ES-I3 (cell line): ENCODE results near the gene AP2A2.

ENCODE experiments used
- H3K36me3 ChIP-seq: 2 replicates; pipeline ENCODE4 v1.6.1; 2013; ENCODE audit warnings: mild to moderate bottlenecking, low read length, control low read depth, moderate library complexity; ENCODE audit not compliant: insufficient read depth
- H3K4me1 ChIP-seq: 2 replicates; pipeline ENCODE4 v1.6.1; 2013; ENCODE audit warnings: mild to moderate bottlenecking, control low read depth, low read length; ENCODE audit not compliant: insufficient read depth
- H3K9ac ChIP-seq: 2 replicates; pipeline ENCODE4 v1.6.1; 2013; ENCODE audit warnings: low read depth, mild to moderate bottlenecking, low read length, moderate library complexity
- H3K9me3 ChIP-seq: 2 replicates; pipeline ENCODE4 v1.6.1; 2013; ENCODE audit warnings: mild to moderate bottlenecking, low read length, moderate library complexity; ENCODE audit not compliant: control insufficient read depth, insufficient read depth

The AP2A2 gene

GRCh38 chr11:925496-926301 lies at the start of gene AP2A2:
AP2A2 (plus strand) TSS chr11:925870; CDS start chr11:926022, 152 bp downstream.
- Histone ChIP-seq H3K36me3 (peaks cover 11% of the 10 kb centered on the region), H3K9ac (peak within 1 kb of the TSS; percentile 86), H3K9me3 (no peaks in the 10 kb centered on the region), H3K4me1 (no peaks in the 10 kb centered on the region; the same call in 1 of the 2 replicates)

GRCh38 chr11:876545-876944 lies 49.1 kb upstream of the AP2A2 start:
- Histone ChIP-seq H3K4me1 (no peaks in the 10 kb centered on the region), H3K9ac (no peak overlapping the region), H3K36me3 (peaks cover 8% of the 10 kb centered on the region), H3K9me3 (no peaks in the 10 kb centered on the region)

- H3K36me3 ChIP-seq = peaks cover 12% of the 10 kb centered on the region
- no peak overlapping the region for H3K9ac ChIP-seq
- H3K9me3 ChIP-seq = no peaks in the 10 kb centered on the region
- H3K4me1 ChIP-seq = no peaks in the 10 kb centered on the region
These were observed 48.1 kb upstream of the AP2A2 start for GRCh38 chr11:877565-877964.

- H3K36me3 ChIP-seq = peaks cover 15% of the 10 kb centered on the region
- H3K9me3 ChIP-seq = no peaks in the 10 kb centered on the region
- no peaks in the 10 kb centered on the region for H3K4me1 ChIP-seq
- H3K9ac ChIP-seq = no peak overlapping the region
These were observed 45.2 kb upstream of the AP2A2 start for GRCh38 chr11:880447-880846.

- H3K9ac ChIP-seq = no peak overlapping the region
- no peaks in the 10 kb centered on the region for H3K9me3 ChIP-seq
- H3K4me1 ChIP-seq = no peaks in the 10 kb centered on the region
- H3K36me3 ChIP-seq = peaks cover 13% of the 10 kb centered on the region
These were observed 43.1 kb upstream of the AP2A2 start for GRCh38 chr11:882596-882995.

- H3K36me3 ChIP-seq = peaks cover 13% of the 10 kb centered on the region
- no peaks in the 10 kb centered on the region for H3K9me3 ChIP-seq
- no peaks in the 10 kb centered on the region for H3K4me1 ChIP-seq
- H3K9ac ChIP-seq = no peak overlapping the region
These were observed 42.1 kb upstream of the AP2A2 start for GRCh38 chr11:883527-883926.

- H3K9me3 ChIP-seq = no peaks in the 10 kb centered on the region
- no peaks in the 10 kb centered on the region for H3K4me1 ChIP-seq
- H3K9ac ChIP-seq = no peak overlapping the region
- H3K36me3 ChIP-seq = peaks cover 12% of the 10 kb centered on the region
These were observed 41.0 kb upstream of the AP2A2 start for GRCh38 chr11:884578-885070.

- H3K4me1 ChIP-seq = peaks cover 6% of the 10 kb centered on the region; the same call in 1 of the 2 replicates
- no peak overlapping the region for H3K9ac ChIP-seq
- peaks cover 11% of the 10 kb centered on the region for H3K36me3 ChIP-seq
- no peaks in the 10 kb centered on the region for H3K9me3 ChIP-seq
These were observed 39.1 kb upstream of the AP2A2 start for GRCh38 chr11:886568-886967.

GRCh38 chr11:887589-887988 lies 38.1 kb upstream of the AP2A2 start:
- H3K4me1 ChIP-seq = peaks cover 10% of the 10 kb centered on the region; the same call in 1 of the 2 replicates
- no peaks in the 10 kb centered on the region for H3K9me3 ChIP-seq
- H3K9ac ChIP-seq = no peak overlapping the region
- peaks cover 7% of the 10 kb centered on the region for H3K36me3 ChIP-seq

GRCh38 chr11:888310-889212 lies 37.1 kb upstream of the AP2A2 start:
- Histone ChIP-seq H3K36me3 (peaks cover 4% of the 10 kb centered on the region; the same call in 1 of the 2 replicates), H3K9me3 (no peaks in the 10 kb centered on the region), H3K9ac (no peak overlapping the region), H3K4me1 (peaks cover 10% of the 10 kb centered on the region; the same call in 1 of the 2 replicates)

GRCh38 chr11:889257-889656 lies 36.4 kb upstream of the AP2A2 start:
- Histone ChIP-seq H3K9ac (no peak overlapping the region), H3K4me1 (peaks cover 10% of the 10 kb centered on the region; the same call in 1 of the 2 replicates), H3K36me3 (peaks cover 4% of the 10 kb centered on the region; the same call in 1 of the 2 replicates), H3K9me3 (no peaks in the 10 kb centered on the region)

- Histone ChIP-seq H3K9me3 (no peaks in the 10 kb centered on the region), H3K4me1 (peaks cover 10% of the 10 kb centered on the region; the same call in 1 of the 2 replicates), H3K36me3 (peaks cover 4% of the 10 kb centered on the region; the same call in 1 of the 2 replicates), H3K9ac (no peak overlapping the region)
These were observed 35.8 kb upstream of the AP2A2 start for GRCh38 chr11:889687-890475.

- H3K36me3 ChIP-seq = peaks cover 4% of the 10 kb centered on the region; the same call in 1 of the 2 replicates
- H3K9ac ChIP-seq = no peak overlapping the region
- peaks cover 10% of the 10 kb centered on the region; the same call in 1 of the 2 replicates for H3K4me1 ChIP-seq
- H3K9me3 ChIP-seq = no peaks in the 10 kb centered on the region
These were observed 34.7 kb upstream of the AP2A2 start for GRCh38 chr11:890794-891540.
